ENCODE results near the gene CHAF1A.

GRCh38 chr19:4414800-4415321 is 12.4 kb downstream of the CHAF1A start:
- TF ChIP-seq ZNF324 (tag by site-specific recombination; IDR thresholded peaks at IDR 0.05) (no peak), REPIN1 (tag by site-specific recombination; IDR thresholded peaks at IDR 0.05; ENCODE audit: low read depth) (no peak), ZFP37 (tag by site-specific recombination; IDR thresholded peaks at IDR 0.05) (no peak), CTCF (tag by site-specific recombination; IDR thresholded peaks at IDR 0.05) (no peak), HOXC10 (CRISPR knock-in tag; IDR thresholded peaks at IDR 0.05) (no peak), PBX3 (CRISPR knock-in tag; IDR thresholded peaks at IDR 0.05) (no peak), ZNF274 (IDR thresholded peaks at IDR 0.05; ENCODE audit: low read length) (no peak), ZNF274 (tag by site-specific recombination; IDR thresholded peaks at IDR 0.05; ENCODE audit: borderline replicate concordance) (no peak), ZBTB1 (tag by site-specific recombination; IDR thresholded peaks at IDR 0.05) (no peak), KLF9 (tag by site-specific recombination; IDR thresholded peaks at IDR 0.05; ENCODE audit: low read depth) (no peak), ZNF837 (tag by site-specific recombination; IDR thresholded peaks at IDR 0.05) (no peak), ZNF280C (tag by site-specific recombination; IDR thresholded peaks at IDR 0.05) (no peak), ZNF830 (tag by site-specific recombination; IDR thresholded peaks at IDR 0.05; ENCODE audit: low read depth) (no peak)

All from HEK293 (cell line).